HepG2 (cell line): Measurements from ENCODE around the gene CDC42SE2. TPM values are rescaled to one million over a fixed set of nuclear protein-coding genes. Genes with fewer than 3 reads are reported as not detected.

Experiments
- CEBPG ChIP-seq: IDR thresholded peaks from 2 replicates; pipeline ENCODE4 v1.6.1; 2016
- CENPX ChIP-seq: sonication (generic); formaldehyde crosslinking; IDR thresholded peaks from 2 replicates; pipeline ENCODE4 v1.9.0; 2021; ENCODE audit warnings: mild to moderate bottlenecking, missing genetic modification reagents, moderate library complexity
- GTF2F1 ChIP-seq: fragments of 150-350 bp; IDR thresholded peaks from 2 replicates; pipeline ENCODE4 v1.6.1; 2014; ENCODE audit warnings: low read length
- MAF1 ChIP-seq: sonication (generic); formaldehyde crosslinking; IDR thresholded peaks from 2 replicates; pipeline ENCODE4 v1.5.0; 2020; ENCODE audit warnings: missing genetic modification reagents, borderline replicate concordance
- NFKBIZ ChIP-seq: IDR thresholded peaks from 2 replicates; pipeline ENCODE4 v1.6.1; 2018; ENCODE audit warnings: missing genetic modification reagents, missing compliant biosample characterization
- PHF21A ChIP-seq: sonication (generic); formaldehyde crosslinking; IDR thresholded peaks from 2 replicates; pipeline ENCODE4 v1.5.0; 2020; ENCODE audit warnings: mild to moderate bottlenecking, missing genetic modification reagents
- TEF ChIP-seq: sonication (generic); formaldehyde crosslinking; IDR thresholded peaks from 2 replicates; pipeline ENCODE4 v1.5.0; 2020; ENCODE audit warnings: missing genetic modification reagents
- ZBTB34 ChIP-seq: sonication (generic); formaldehyde crosslinking; IDR thresholded peaks from 2 replicates; pipeline ENCODE4 v1.8.0; 2022; ENCODE audit warnings: mild to moderate bottlenecking, missing genetic modification reagents
- ZFY ChIP-seq: sonication (generic); formaldehyde crosslinking; IDR thresholded peaks from 2 replicates; pipeline ENCODE4 v1.4.0; 2020; ENCODE audit warnings: missing genetic modification reagents
- ZNF260 ChIP-seq: sonication (generic); formaldehyde crosslinking; IDR thresholded peaks from 2 replicates; pipeline ENCODE4 v1.4.0; 2020; ENCODE audit warnings: missing genetic modification reagents, low read depth, mild to moderate bottlenecking, borderline replicate concordance
- ZNF337 ChIP-seq: sonication (generic); formaldehyde crosslinking; IDR thresholded peaks from 2 replicates; pipeline ENCODE4 v1.5.1; 2020; ENCODE audit warnings: missing genetic modification reagents, low read depth, mild to moderate bottlenecking, borderline replicate concordance
- ZNF407 ChIP-seq: sonication (generic); formaldehyde crosslinking; IDR thresholded peaks from one replicate; pipeline ENCODE4 v1.5.1; 2020; ENCODE audit warnings: mild to moderate bottlenecking, missing genetic modification reagents; ENCODE audit errors: not compliant biosample characterization
- ZNF746 ChIP-seq: sonication (generic); formaldehyde crosslinking; IDR thresholded peaks from 2 replicates; pipeline ENCODE4 v1.8.0; 2022; ENCODE audit warnings: mild to moderate bottlenecking, missing genetic modification reagents
- ZSCAN22 ChIP-seq: sonication (generic); formaldehyde crosslinking; IDR thresholded peaks from 2 replicates; pipeline ENCODE4 v1.4.0; 2020; ENCODE audit warnings: mild to moderate bottlenecking, missing genetic modification reagents
- polyA plus RNA-seq, 8 experiments: library from polyadenylated mRNA; depleted of rRNA in 3 of 8; stranded (reverse) in 7 of 8; unstranded in 1 of 8; fragments of >200 nt; fragmentation: Illumina TruSeq in 4 of 8; extraction: Trizol in 4 of 8; gene quantifications; 2 replicates each; pipeline versions ENCODE4 v1.2.1 to v1.2.3, GENCODE V29; 2011 to 2016; ENCODE audit warnings: low read depth in 4 of 8, missing spikeins in 1 of 8, mixed read lengths in 1 of 8; ENCODE audit not compliant: insufficient read depth in 1 of 8
- total RNA-seq, 5 experiments: library from RNA; depleted of rRNA; stranded (reverse); fragments of >200 nt; fragmentation: Illumina TruSeq; extraction: Trizol; gene quantifications; 2 replicates each; pipeline ENCODE4 v1.2.3, GENCODE V29; 2016; ENCODE audit warnings: low read depth in 1 of 5
- TF ChIP-seq, protein P1 (sequence below): sonication (generic); formaldehyde crosslinking; IDR thresholded peaks from 2 replicates; pipeline ENCODE4 v1.5.1; 2020; ENCODE audit warnings: mild to moderate bottlenecking, missing genetic modification reagents, moderate library complexity

Gene CDC42SE2
- total and polyA plus RNA-seq, 2 of the 13 experiments (the other 11 are each of a cell fraction or from before 2014, with no cell fraction given) = 19.6 to 25.0 TPM

- peak; percentile 84 for TF ChIP-seq ZNF407
- TF ChIP-seq ZBTB34 (CRISPR knock-in tag) = no peak
- TF ChIP-seq TEF (CRISPR knock-in tag) = no peak
- no peak for TF ChIP-seq GTF2F1
- TF ChIP-seq ZFY (CRISPR knock-in tag) = peak; percentile 91
- TF ChIP-seq NFKBIZ (CRISPR knock-in tag) = no peak
- no peak for TF ChIP-seq ZSCAN22
- no peak for TF ChIP-seq ZNF260 (CRISPR knock-in tag)
- no peak for TF ChIP-seq PHF21A (CRISPR knock-in tag)
- TF ChIP-seq ZNF746 (CRISPR knock-in tag) = no peak
- TF ChIP-seq, protein P1, sequence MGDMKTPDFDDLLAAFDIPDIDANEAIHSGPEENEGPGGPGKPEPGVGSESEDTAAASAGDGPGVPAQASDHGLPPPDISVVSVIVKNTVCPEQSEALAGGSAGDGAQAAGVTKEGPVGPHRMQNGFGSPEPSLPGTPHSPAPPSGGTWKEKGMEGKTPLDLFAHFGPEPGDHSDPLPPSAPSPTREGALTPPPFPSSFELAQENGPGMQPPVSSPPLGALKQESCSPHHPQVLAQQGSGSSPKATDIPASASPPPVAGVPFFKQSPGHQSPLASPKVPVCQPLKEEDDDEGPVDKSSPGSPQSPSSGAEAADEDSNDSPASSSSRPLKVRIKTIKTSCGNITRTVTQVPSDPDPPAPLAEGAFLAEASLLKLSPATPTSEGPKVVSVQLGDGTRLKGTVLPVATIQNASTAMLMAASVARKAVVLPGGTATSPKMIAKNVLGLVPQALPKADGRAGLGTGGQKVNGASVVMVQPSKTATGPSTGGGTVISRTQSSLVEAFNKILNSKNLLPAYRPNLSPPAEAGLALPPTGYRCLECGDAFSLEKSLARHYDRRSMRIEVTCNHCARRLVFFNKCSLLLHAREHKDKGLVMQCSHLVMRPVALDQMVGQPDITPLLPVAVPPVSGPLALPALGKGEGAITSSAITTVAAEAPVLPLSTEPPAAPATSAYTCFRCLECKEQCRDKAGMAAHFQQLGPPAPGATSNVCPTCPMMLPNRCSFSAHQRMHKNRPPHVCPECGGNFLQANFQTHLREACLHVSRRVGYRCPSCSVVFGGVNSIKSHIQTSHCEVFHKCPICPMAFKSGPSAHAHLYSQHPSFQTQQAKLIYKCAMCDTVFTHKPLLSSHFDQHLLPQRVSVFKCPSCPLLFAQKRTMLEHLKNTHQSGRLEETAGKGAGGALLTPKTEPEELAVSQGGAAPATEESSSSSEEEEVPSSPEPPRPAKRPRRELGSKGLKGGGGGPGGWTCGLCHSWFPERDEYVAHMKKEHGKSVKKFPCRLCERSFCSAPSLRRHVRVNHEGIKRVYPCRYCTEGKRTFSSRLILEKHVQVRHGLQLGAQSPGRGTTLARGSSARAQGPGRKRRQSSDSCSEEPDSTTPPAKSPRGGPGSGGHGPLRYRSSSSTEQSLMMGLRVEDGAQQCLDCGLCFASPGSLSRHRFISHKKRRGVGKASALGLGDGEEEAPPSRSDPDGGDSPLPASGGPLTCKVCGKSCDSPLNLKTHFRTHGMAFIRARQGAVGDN (CRISPR knock-in tag) = peak; percentile 73
- TF ChIP-seq CEBPG = no peak
- no peak for TF ChIP-seq CENPX (CRISPR knock-in tag)
- 0 out of 2 replicates have a peak, but pooled peaks have one; percentile 26 for TF ChIP-seq MAF1 (CRISPR knock-in tag)
- no peak for TF ChIP-seq ZNF337 (CRISPR knock-in tag)
These were observed at the start of gene CDC42SE2 (continued) for GRCh38 chr5:131263648-131264450.
